Keratinocyte (primary cell): ENCODE data around the gene RTN3. TPM values are rescaled to one million over a fixed set of nuclear protein-coding genes. Genes with fewer than 3 reads are reported as not detected.

ENCODE experiments used
- DNase-seq: peaks from one replicate; pipeline ENCODE4 v3.0.0-alpha.2; 2011; ENCODE audit warnings: low read depth, missing footprints, low spot score
- FAIRE-seq: peaks from 2 replicates; lab custom pipeline; 2011; peaks lifted over from hg19 to GRCh38; lab: Jason Lieb, UNC
- H2AFZ ChIP-seq: 2 replicates; pipeline ENCODE4 v1.6.0; 2012; ENCODE audit warnings: low read length, control low read depth, inconsistent platforms; ENCODE audit not compliant: control insufficient read depth
- H3K27ac ChIP-seq: 2 replicates; pipeline ENCODE4 v1.5.1; 2011; ENCODE audit warnings: low read length; ENCODE audit not compliant: control insufficient read depth, insufficient read depth
- H3K27me3 ChIP-seq: 3 replicates; pipeline ENCODE4 v1.6.0; 2011; ENCODE audit warnings: low read length; ENCODE audit not compliant: control insufficient read depth, insufficient read depth; ENCODE audit errors: extremely low read depth
- H3K36me3 ChIP-seq, 2 experiments: 2 replicates in 1 of 2; 3 replicates in 1 of 2; pipeline ENCODE4 v1.5.1; 2011; ENCODE audit warnings: low read length in 2 of 2, mild to moderate bottlenecking in 1 of 2; ENCODE audit not compliant: control insufficient read depth in 2 of 2, insufficient read depth in 2 of 2; ENCODE audit errors: extremely low read depth in 1 of 2
- H3K4me1 ChIP-seq: 3 replicates; pipeline ENCODE4 v1.5.1; 2011; ENCODE audit warnings: low read length; ENCODE audit not compliant: control insufficient read depth, insufficient read depth; ENCODE audit errors: extremely low read depth
- H3K4me2 ChIP-seq: 3 replicates; pipeline ENCODE4 v1.6.0; 2011; ENCODE audit warnings: low read depth, low read length; ENCODE audit not compliant: control insufficient read depth, insufficient read depth; ENCODE audit errors: extremely low read depth
- H3K4me3 ChIP-seq, 3 experiments: fragments of 200-600 bp in 1 of 3; sonication (generic) in 1 of 3; 2 replicates in 2 of 3; 3 replicates in 1 of 3; pipeline ENCODE4 v1.5.1; 2011 to 2016; ENCODE audit warnings: low read length in 3 of 3, mild to moderate bottlenecking in 3 of 3, control low read depth in 2 of 3, inconsistent platforms in 1 of 3, low read depth in 1 of 3, mixed read lengths in 1 of 3, mixed run types in 1 of 3, moderate library complexity in 1 of 3; ENCODE audit not compliant: control insufficient read depth in 2 of 3, insufficient read depth in 2 of 3; ENCODE audit errors: extremely low read depth in 1 of 3
- H3K79me2 ChIP-seq: 2 replicates; pipeline ENCODE4 v1.6.0; 2012; ENCODE audit warnings: low read length; ENCODE audit not compliant: control insufficient read depth, insufficient read depth
- H3K9ac ChIP-seq: 3 replicates; pipeline ENCODE4 v1.6.0; 2011; ENCODE audit warnings: low read length; ENCODE audit not compliant: control insufficient read depth, insufficient read depth; ENCODE audit errors: extremely low read depth
- H3K9me1 ChIP-seq: 3 replicates; pipeline ENCODE4 v1.6.0; 2011; ENCODE audit warnings: low read length; ENCODE audit not compliant: control insufficient read depth, insufficient read depth; ENCODE audit errors: extremely low read depth
- H3K9me3 ChIP-seq: 2 replicates; pipeline ENCODE4 v1.5.1; 2012; ENCODE audit warnings: low read depth, low read length; ENCODE audit not compliant: control insufficient read depth
- H4K20me1 ChIP-seq: 3 replicates; pipeline ENCODE4 v1.6.0; 2011; ENCODE audit warnings: low read length; ENCODE audit not compliant: control insufficient read depth, insufficient read depth; ENCODE audit errors: extremely low read depth
- EZH2 ChIP-seq: IDR thresholded peaks from one replicate; pipeline ENCODE4 v1.6.1; 2012; ENCODE audit warnings: inconsistent platforms, mild to moderate bottlenecking, low read length, moderate library complexity
- dilution Hi-C: fragments of 300-500 bp; cut with MboI; formaldehyde crosslinking; loops from one replicate; pipeline ENCODE4 v1.7.0; 2020; ENCODE audit warnings: low sequenced_read_pairs; ENCODE audit not compliant: extremely low pct_ligation_motif_present
- polyA plus RNA-seq, 5 experiments: library from polyadenylated mRNA; depleted of rRNA in 3 of 5; stranded (reverse) in 3 of 5; stranded (forward) in 1 of 5; unstranded in 1 of 5; fragments of >200 nt; gene quantifications; 1 replicate in 1 of 5; 2 replicates in 3 of 5; 3 replicates in 1 of 5; pipeline versions ENCODE4 v1.2.1 to v1.2.3, GENCODE V29; 2011 to 2012; ENCODE audit warnings: missing spikeins in 2 of 5, low read depth in 1 of 5, low replicate concordance in 1 of 5
- TF ChIP-seq, protein P1 (sequence below), 3 experiments: IDR thresholded peaks in 1 of 3; conservative IDR thresholded peaks in 1 of 3; optimal IDR thresholded peaks in 1 of 3; 2 replicates in 2 of 3; 3 replicates in 1 of 3; pipeline versions ENCODE3 to v1.5.1; 2011; ENCODE audit warnings: low read length in 3 of 3, mild to moderate bottlenecking in 3 of 3, moderate library complexity in 2 of 3, control low read depth in 1 of 3, inconsistent platforms in 1 of 3; ENCODE audit not compliant: insufficient read depth in 2 of 3; ENCODE audit errors: extremely low read depth in 1 of 3

The RTN3 gene
- polyA plus RNA-seq, 1 donor (not counting 4 experiments of a cell fraction or from before 2014, with no cell fraction given), result 50.8 TPM

- no peak overlapping the region for H3K4me3 ChIP-seq
- H3K27me3 ChIP-seq, result no peaks in the 10 kb centered on the region
- H3K27ac ChIP-seq, result no peak overlapping the region
- no peaks in the 10 kb centered on the region for H3K9me3 ChIP-seq
- H4K20me1 ChIP-seq, result no peaks in the 10 kb centered on the region
- no peak for DNase-seq
- H3K79me2 ChIP-seq, result peaks cover 11% of the 10 kb centered on the region
- TF ChIP-seq, protein P1, sequence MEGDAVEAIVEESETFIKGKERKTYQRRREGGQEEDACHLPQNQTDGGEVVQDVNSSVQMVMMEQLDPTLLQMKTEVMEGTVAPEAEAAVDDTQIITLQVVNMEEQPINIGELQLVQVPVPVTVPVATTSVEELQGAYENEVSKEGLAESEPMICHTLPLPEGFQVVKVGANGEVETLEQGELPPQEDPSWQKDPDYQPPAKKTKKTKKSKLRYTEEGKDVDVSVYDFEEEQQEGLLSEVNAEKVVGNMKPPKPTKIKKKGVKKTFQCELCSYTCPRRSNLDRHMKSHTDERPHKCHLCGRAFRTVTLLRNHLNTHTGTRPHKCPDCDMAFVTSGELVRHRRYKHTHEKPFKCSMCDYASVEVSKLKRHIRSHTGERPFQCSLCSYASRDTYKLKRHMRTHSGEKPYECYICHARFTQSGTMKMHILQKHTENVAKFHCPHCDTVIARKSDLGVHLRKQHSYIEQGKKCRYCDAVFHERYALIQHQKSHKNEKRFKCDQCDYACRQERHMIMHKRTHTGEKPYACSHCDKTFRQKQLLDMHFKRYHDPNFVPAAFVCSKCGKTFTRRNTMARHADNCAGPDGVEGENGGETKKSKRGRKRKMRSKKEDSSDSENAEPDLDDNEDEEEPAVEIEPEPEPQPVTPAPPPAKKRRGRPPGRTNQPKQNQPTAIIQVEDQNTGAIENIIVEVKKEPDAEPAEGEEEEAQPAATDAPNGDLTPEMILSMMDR (optimal IDR thresholded peaks at IDR 0.05 in 1 of 3, IDR thresholded peaks at IDR 0.05 in 1 of 3, conservative IDR thresholded peaks at IDR 0.05 in 1 of 3; ENCODE audit: extremely low read depth in 1 of 3, insufficient read depth in 2 of 3, low read length in 3 of 3), result no peak
- no peak for TF ChIP-seq EZH2
- H3K9me1 ChIP-seq, result no peaks in the 10 kb centered on the region
- H2AFZ ChIP-seq, result no peak overlapping the region
- H3K4me2 ChIP-seq, result no peak overlapping the region
- FAIRE-seq, result no peak
- dilution Hi-C loops, result no loop called here
- no peaks in the 10 kb centered on the region for H3K4me1 ChIP-seq
- no peaks in the 10 kb centered on the region for H3K36me3 ChIP-seq
- H3K9ac ChIP-seq, result no peak overlapping the region
Observed at GRCh38 chr11:63713766-63714165, 32.5 kb downstream of the RTN3 start.

GRCh38 chr11:63716046-63716445, 34.7 kb downstream of the RTN3 start:
- peaks cover 11% of the 10 kb centered on the region for H3K79me2 ChIP-seq
- TF ChIP-seq, protein P1 (optimal IDR thresholded peaks at IDR 0.05 in 1 of 3, IDR thresholded peaks at IDR 0.05 in 1 of 3, conservative IDR thresholded peaks at IDR 0.05 in 1 of 3; ENCODE audit: extremely low read depth in 1 of 3, insufficient read depth in 2 of 3, low read length in 3 of 3), result no peak
- TF ChIP-seq EZH2, result no peak
- no peak overlapping the region for H3K4me2 ChIP-seq
- FAIRE-seq, result no peak
- H3K9me1 ChIP-seq, result peaks cover 2% of the 10 kb centered on the region
- dilution Hi-C loops, result no loop called here
- H3K36me3 ChIP-seq, result no peaks in the 10 kb centered on the region
- no peak overlapping the region for H2AFZ ChIP-seq
- H3K4me3 ChIP-seq, result no peak overlapping the region
- no peaks in the 10 kb centered on the region for H3K4me1 ChIP-seq
- no peaks in the 10 kb centered on the region for H4K20me1 ChIP-seq
- DNase-seq, result no peak
- no peak overlapping the region for H3K9ac ChIP-seq
- H3K27me3 ChIP-seq, result no peaks in the 10 kb centered on the region
- H3K9me3 ChIP-seq, result no peaks in the 10 kb centered on the region
- no peak overlapping the region for H3K27ac ChIP-seq
